Liver (tissue), 9 donors: Measurements from ENCODE around the gene PSMB3. TPM values are rescaled to one million over a fixed set of nuclear protein-coding genes. Genes with fewer than 3 reads are reported as not detected.
A peak's percentile ranks its signal among the peaks of the same experiment; 100 is the strongest.

Experiments
- DNase-seq: peaks from one replicate; pipeline ENCODE4 v3.0.0-alpha.2; 2017; ENCODE audit warnings: low spot score
- H3K27ac ChIP-seq, 2 donors: one replicate each; pipeline ENCODE4 v1.7.0; 2013; ENCODE audit warnings: inconsistent platforms in 2 of 2, low read length in 2 of 2, control low read depth in 1 of 2, low read depth in 1 of 2, mild to moderate bottlenecking in 1 of 2
- H3K27me3 ChIP-seq, 4 donors: one replicate each; pipeline versions ENCODE4 v1.6.1 to v1.7.0; 2013; ENCODE audit warnings: low read length in 3 of 4, inconsistent platforms in 1 of 4, mild to moderate bottlenecking in 1 of 4, moderate library complexity in 1 of 4; ENCODE audit not compliant: control insufficient read depth in 4 of 4, insufficient read depth in 4 of 4
- H3K36me3 ChIP-seq, 4 donors: one replicate each; pipeline versions ENCODE4 v1.6.1 to v1.7.0; 2013; ENCODE audit warnings: low read length in 3 of 4, mild to moderate bottlenecking in 3 of 4, low read depth in 1 of 4, moderate library complexity in 1 of 4; ENCODE audit not compliant: control insufficient read depth in 4 of 4, insufficient read depth in 3 of 4
- H3K4me1 ChIP-seq, 4 donors: one replicate each; pipeline versions ENCODE4 v1.6.1 to v1.7.0; 2013; ENCODE audit warnings: low read length in 3 of 4, mild to moderate bottlenecking in 3 of 4, moderate library complexity in 1 of 4; ENCODE audit not compliant: control insufficient read depth in 4 of 4, insufficient read depth in 4 of 4
- H3K4me3 ChIP-seq, 3 donors: one replicate each; pipeline versions ENCODE4 v1.6.1 to v1.7.0; 2013; ENCODE audit warnings: low read length in 3 of 3, control low read depth in 1 of 3, low read depth in 1 of 3, mild to moderate bottlenecking in 1 of 3
- H3K9ac ChIP-seq, 2 donors: one replicate each; pipeline ENCODE4 v1.7.0; 2013; ENCODE audit warnings: low read length in 2 of 2, mild to moderate bottlenecking in 2 of 2, moderate library complexity in 2 of 2, control low read depth in 1 of 2, low read depth in 1 of 2
- H3K9me3 ChIP-seq, 4 donors: one replicate each; pipeline versions ENCODE4 v1.6.1 to v1.7.0; 2013; ENCODE audit warnings: low read length in 3 of 4; ENCODE audit not compliant: control insufficient read depth in 4 of 4
- ATF3 ChIP-seq: IDR thresholded peaks from 2 replicates; pipeline ENCODE4 v1.6.1; 2016; ENCODE audit warnings: antibody characterized with exemption
- EGR1 ChIP-seq, 2 donors: IDR thresholded peaks; 2 replicates each; pipeline ENCODE4 v1.6.1; 2016 to 2018; ENCODE audit warnings: antibody characterized with exemption in 2 of 2, low read depth in 2 of 2
- FOXA1 ChIP-seq: IDR thresholded peaks from 2 replicates; pipeline ENCODE4 v1.6.1; 2016; ENCODE audit warnings: antibody characterized with exemption
- FOXA2 ChIP-seq: IDR thresholded peaks from 2 replicates; pipeline ENCODE4 v1.6.1; 2016; ENCODE audit warnings: antibody characterized with exemption
- GABPA ChIP-seq, 2 donors: IDR thresholded peaks in 1 of 2; conservative IDR thresholded peaks in 1 of 2; 2 replicates each; pipeline ENCODE4 v1.6.1; 2016; ENCODE audit warnings: antibody characterized with exemption in 2 of 2, mild to moderate bottlenecking in 1 of 2, moderate library complexity in 1 of 2
- HNF4A ChIP-seq, 2 donors: conservative IDR thresholded peaks; 2 replicates each; pipeline ENCODE4 v1.6.1; 2016; ENCODE audit warnings: antibody characterized with exemption in 2 of 2, mild to moderate bottlenecking in 2 of 2
- HNF4G ChIP-seq: IDR thresholded peaks from 2 replicates; pipeline ENCODE4 v1.6.1; 2016; ENCODE audit warnings: antibody characterized with exemption
- JUND ChIP-seq, 2 donors: IDR thresholded peaks; 2 replicates each; pipeline ENCODE4 v1.6.1; 2016; ENCODE audit warnings: antibody characterized with exemption in 2 of 2
- MAX ChIP-seq: IDR thresholded peaks from 2 replicates; pipeline ENCODE4 v1.6.1; 2016; ENCODE audit warnings: antibody characterized with exemption
- NR2F2 ChIP-seq: IDR thresholded peaks from 2 replicates; pipeline ENCODE4 v1.6.1; 2016; ENCODE audit warnings: antibody characterized with exemption
- RAD21 ChIP-seq, 2 donors: IDR thresholded peaks; 2 replicates each; pipeline ENCODE4 v1.6.1; 2016; ENCODE audit warnings: antibody characterized with exemption in 2 of 2, mild to moderate bottlenecking in 2 of 2
- REST ChIP-seq: IDR thresholded peaks from 2 replicates; pipeline ENCODE4 v1.6.1; 2016; ENCODE audit warnings: antibody characterized with exemption, mild to moderate bottlenecking
- RXRA ChIP-seq, 2 donors: IDR thresholded peaks; 2 replicates each; pipeline ENCODE4 v1.6.1; 2017 to 2018; ENCODE audit warnings: antibody characterized with exemption in 2 of 2, mild to moderate bottlenecking in 1 of 2
- SP1 ChIP-seq: IDR thresholded peaks from 2 replicates; pipeline ENCODE4 v1.6.1; 2018; ENCODE audit warnings: antibody characterized with exemption, mild to moderate bottlenecking
- TAF1 ChIP-seq: conservative IDR thresholded peaks from 2 replicates; pipeline ENCODE4 v1.6.1; 2016; ENCODE audit warnings: antibody characterized with exemption, mild to moderate bottlenecking
- ZBTB33 ChIP-seq: IDR thresholded peaks from 2 replicates; pipeline ENCODE4 v1.6.1; 2016; ENCODE audit warnings: antibody characterized with exemption
- WGBS: extraction: QIAGEN DNeasy Blood & Tissue Kit; methylation state at CpG from one replicate; pipeline ENCODE4 v1.1.7; 2013; 5-methylcytosine and 5-hydroxymethylcytosine counted together
- polyA plus RNA-seq, 2 donors: library from polyadenylated mRNA; stranded (reverse) in 1 of 2; unstranded in 1 of 2; fragments of 200-250 nt in 1 of 2; fragments of >200 nt in 1 of 2; fragmentation: Nextera tagmentation in 1 of 2; extraction: Ambion mirVana in 1 of 2; gene quantifications; one replicate each; pipeline versions ENCODE4 v1.2.1 to v1.2.3, GENCODE V29; 2013 to 2015
- total RNA-seq, 2 donors: library from RNA; depleted of rRNA; stranded (reverse); fragments of >200 nt; gene quantifications; one replicate each; pipeline ENCODE4 v1.2.3, GENCODE V29; 2014
- donor health status: healthy.
- donor health status: healthy.
- donor health status: healthy.
- donor health status: healthy.
- donor health status: healthy.

PSMB3 gene
- total and polyA plus RNA-seq, 4 donors = 121 to 279 (median 169) TPM

GRCh38 chr17:38750044-38750311, 2.6 kb upstream of the PSMB3 start:
- Histone ChIP-seq H3K4me1 (peaks cover 17 to 53% (median 45%) of the 10 kb centered on the region in 4 donors), H3K9ac (no peak overlapping the region), H3K36me3 (peaks cover 0 to 4% (median 2%) of the 10 kb centered on the region in 4 donors), H3K9me3 (no peaks in the 10 kb centered on the region), H3K27ac (peak overlapping the region in 1 of 2 donors; percentile 69), H3K4me3 (peak overlapping the region; percentile 19 to 71 (median 60)), H3K27me3 (no peaks in the 10 kb centered on the region)
- WGBS = 8% methylated on average over 12 of the region's 12 CpGs
- TF ChIP-seq SP1 (no peak), EGR1 (IDR thresholded peaks at IDR 0.05; ENCODE audit: low read depth in 2 of 2) (no peak), NR2F2 (peak; percentile 6), HNF4A (conservative IDR thresholded peaks at IDR 0.05) (no peak), RAD21 (IDR thresholded peaks at IDR 0.05) (no peak), ATF3 (no peak), ZBTB33 (no peak), REST (no peak)
- DNase-seq = no peak

- no peak for DNase-seq
- WGBS = 28% methylated on average over 28 of the region's 28 CpGs
- no peak overlapping the region for H3K9ac ChIP-seq
- TF ChIP-seq REST (no peak), SP1 (no peak), GABPA (IDR thresholded peaks at IDR 0.05 in 1 of 2, conservative IDR thresholded peaks at IDR 0.05 in 1 of 2) (no peak), FOXA2 (no peak), RAD21 (IDR thresholded peaks at IDR 0.05) (no peak), MAX (no peak), HNF4G (no peak), FOXA1 (no peak), TAF1 (no peak), ZBTB33 (no peak), ATF3 (no peak), JUND (IDR thresholded peaks at IDR 0.05) (no peak), RXRA (IDR thresholded peaks at IDR 0.05) (no peak), NR2F2 (no peak)
Observed at GRCh38 chr17:38750312-38751121, 2.0 kb upstream of the PSMB3 start.

More at GRCh38 chr17:38750312-38751121, 2.0 kb upstream of the PSMB3 start:
- Histone ChIP-seq H3K27ac (peak overlapping the region in 1 of 2 donors; percentile 69), H3K4me1 (peaks cover 17 to 53% (median 45%) of the 10 kb centered on the region in 4 donors), H3K9me3 (no peaks in the 10 kb centered on the region), H3K4me3 (no peak overlapping the region), H3K36me3 (peaks cover 0 to 4% (median 2%) of the 10 kb centered on the region in 4 donors), H3K27me3 (no peaks in the 10 kb centered on the region)
